Measurements from ENCODE around the gene PROX2.

Gene PROX2

GRCh38 chr14:74853581-74853980 is 22.4 kb downstream of the PROX2 start:
- no peak overlapping the region for H3K4me3 ChIP-seq
- no peak for DNase-seq (ENCODE audit: low spot score)
- H3K27ac ChIP-seq, result no peak overlapping the region
- TF ChIP-seq CTCF (IDR thresholded peaks at IDR 0.05), result no peak

- no peak for DNase-seq (ENCODE audit: low spot score)
- no peak overlapping the region for H3K27ac ChIP-seq
Observed at GRCh38 chr14:74852922-74853530, 22.9 kb downstream of the PROX2 start.

GRCh38 chr14:74848768-74849167 is 27.2 kb downstream of the PROX2 start:
- no peak for DNase-seq (ENCODE audit: low spot score)
- no peak for TF ChIP-seq CTCF (IDR thresholded peaks at IDR 0.05)
- no peak overlapping the region for H3K4me3 ChIP-seq
- no peak overlapping the region for H3K27ac ChIP-seq

More at GRCh38 chr14:74852922-74853530, 22.9 kb downstream of the PROX2 start:
- no peak overlapping the region for H3K4me3 ChIP-seq
- no peak for TF ChIP-seq CTCF (IDR thresholded peaks at IDR 0.05)

GRCh38 chr14:74846968-74847665 is 28.8 kb downstream of the PROX2 start:
- no peak overlapping the region for H3K27ac ChIP-seq
- no peak for DNase-seq (ENCODE audit: low spot score)
- no peak overlapping the region for H3K4me3 ChIP-seq
- TF ChIP-seq CTCF (IDR thresholded peaks at IDR 0.05), result no peak

GRCh38 chr14:74846168-74846567 is 29.8 kb downstream of the PROX2 start:
- Histone ChIP-seq H3K27ac (no peak overlapping the region), H3K4me3 (no peak overlapping the region)
- no peak for DNase-seq (ENCODE audit: low spot score)
- TF ChIP-seq CTCF (IDR thresholded peaks at IDR 0.05), result no peak

GRCh38 chr14:74843653-74844052 is 32.3 kb downstream of the PROX2 start:
- no peak overlapping the region for H3K27ac ChIP-seq
- TF ChIP-seq CTCF (IDR thresholded peaks at IDR 0.05), result no peak
- no peak for DNase-seq (ENCODE audit: low spot score)
- no peak overlapping the region for H3K4me3 ChIP-seq
